GM23338 (cell line): ENCODE measurements around the gene GLYATL3. TPM values are rescaled to one million over a fixed set of nuclear protein-coding genes. Genes with fewer than 3 reads are reported as not detected.

Source experiments
- ATAC-seq: fragments of 200-7000 bp; cut with Tn5 transposase; 3 replicates; pipeline ENCODE4 v1.9.1; 2020
- DNase-seq: peaks from one replicate; pipeline ENCODE4 v3.0.0-alpha.2; 2015; ENCODE audit warnings: low spot score
- H2AFZ ChIP-seq: fragments of 200-600 bp; sonication (generic); 2 replicates; pipeline ENCODE4 v1.8.0; 2016; ENCODE audit warnings: antibody characterized with exemption, mild to moderate bottlenecking, moderate library complexity
- H3F3A ChIP-seq: fragments of 200-600 bp; sonication (generic); replicated peaks from 2 replicates; pipeline ENCODE4 v1.8.0; 2017; ENCODE audit warnings: antibody characterized with exemption, mixed run types, low read depth
- H3K27ac ChIP-seq: fragments of 200-600 bp; sonication (generic); 2 replicates; pipeline ENCODE4 v1.6.1; 2016; ENCODE audit warnings: low read depth
- H3K27me3 ChIP-seq: fragments of 200-600 bp; sonication (generic); 2 replicates; pipeline ENCODE4 v1.8.0; 2016; ENCODE audit warnings: mild to moderate bottlenecking, mixed run types, moderate library complexity; ENCODE audit not compliant: insufficient read depth
- H3K36me3 ChIP-seq: fragments of 200-600 bp; sonication (generic); 2 replicates; pipeline ENCODE4 v1.8.0; 2016; ENCODE audit warnings: mild to moderate bottlenecking; ENCODE audit not compliant: insufficient read depth
- H3K4me1 ChIP-seq: fragments of 200-600 bp; sonication (generic); 2 replicates; pipeline ENCODE4 v1.8.0; 2016; ENCODE audit warnings: mild to moderate bottlenecking, moderate library complexity; ENCODE audit not compliant: insufficient read depth
- H3K4me2 ChIP-seq: fragments of 200-600 bp; sonication (generic); 2 replicates; pipeline ENCODE4 v1.7.1; 2017; ENCODE audit warnings: mixed run types
- H3K4me3 ChIP-seq: fragments of 200-600 bp; sonication (generic); 2 replicates; pipeline ENCODE4 v1.6.1; 2016; ENCODE audit warnings: mixed run types
- H3K79me2 ChIP-seq: fragments of 200-600 bp; sonication (generic); replicated peaks from 2 replicates; pipeline ENCODE4 v1.8.0; 2017; ENCODE audit warnings: mild to moderate bottlenecking; ENCODE audit not compliant: insufficient read depth
- H3K9me2 ChIP-seq: fragments of 200-600 bp; sonication (generic); 2 replicates; pipeline ENCODE4 v1.8.0; 2017; ENCODE audit not compliant: insufficient read depth
- H4K20me1 ChIP-seq: fragments of 200-600 bp; sonication (generic); replicated peaks from 2 replicates; pipeline ENCODE4 v1.8.0; 2017; ENCODE audit warnings: mild to moderate bottlenecking; ENCODE audit not compliant: insufficient read depth
- H3K27ac Mint-ChIP-seq: 2 replicates; pipeline ENCODE4 v1.8.0; 2020; ENCODE audit warnings: inconsistent platforms, mild to moderate bottlenecking, moderate library complexity, mixed read lengths
- H3K27me3 Mint-ChIP-seq: 3 replicates; pipeline ENCODE4 v1.8.0; 2022; ENCODE audit warnings: low read depth, mild to moderate bottlenecking, moderate library complexity, mixed read lengths, inconsistent platforms; ENCODE audit not compliant: insufficient read depth, poor library complexity
- H3K36me3 Mint-ChIP-seq: 3 replicates; pipeline ENCODE4 v1.8.0; 2021; ENCODE audit warnings: low read depth, mild to moderate bottlenecking, inconsistent platforms, moderate library complexity, mixed read lengths
- H3K4me1 Mint-ChIP-seq: 3 replicates; pipeline ENCODE4 v1.8.0; 2020; ENCODE audit warnings: mild to moderate bottlenecking, inconsistent platforms, mixed read lengths
- H3K4me3 Mint-ChIP-seq: 3 replicates; pipeline ENCODE4 v1.8.0; 2021; ENCODE audit warnings: moderate library complexity, mild to moderate bottlenecking, inconsistent platforms, mixed read lengths
- H3K9me3 Mint-ChIP-seq: 3 replicates; pipeline ENCODE4 v1.8.0; 2020; ENCODE audit warnings: moderate library complexity, mild to moderate bottlenecking, inconsistent platforms, mixed read lengths
- CREB1 ChIP-seq: fragments of 250-450 bp; sonication (Bioruptor Pico); IDR thresholded peaks from 2 replicates; pipeline ENCODE4 v1.5.0; 2020; ENCODE audit warnings: low read depth, mild to moderate bottlenecking, moderate library complexity
- EZH2 ChIP-seq: fragments of 200-600 bp; sonication (generic); IDR thresholded peaks from one replicate; pipeline ENCODE4 v1.8.0; 2017; ENCODE audit warnings: antibody characterized with exemption, mild to moderate bottlenecking, low read depth; ENCODE audit not compliant: unreplicated experiment
- EZH2phosphoT487 ChIP-seq: fragments of 200-600 bp; sonication (generic); IDR thresholded peaks from one replicate; pipeline ENCODE4 v1.8.1; 2018; ENCODE audit warnings: antibody characterized with exemption; ENCODE audit not compliant: unreplicated experiment
- JUNB ChIP-seq: IDR thresholded peaks from one replicate; pipeline ENCODE4 v1.6.1; 2016; ENCODE audit warnings: antibody characterized with exemption; ENCODE audit not compliant: unreplicated experiment
- NANOG ChIP-seq: IDR thresholded peaks from 2 replicates; pipeline ENCODE4 v1.6.1; 2016; ENCODE audit warnings: antibody characterized with exemption, borderline replicate concordance
- POLR2AphosphoS5 ChIP-seq: IDR thresholded peaks from 2 replicates; pipeline ENCODE4 v1.6.1; 2016; ENCODE audit warnings: antibody characterized with exemption, low read depth
- STAT1 ChIP-seq: IDR thresholded peaks from one replicate; pipeline ENCODE4 v1.6.1; 2016; ENCODE audit warnings: antibody characterized with exemption; ENCODE audit not compliant: unreplicated experiment
- ZNF114 ChIP-seq: fragments of 250-450 bp; sonication (Bioruptor Pico); IDR thresholded peaks from 2 replicates; pipeline ENCODE4 v1.5.0; 2020; ENCODE audit warnings: mild to moderate bottlenecking, moderate library complexity
- ZNF331 ChIP-seq: fragments of 250-450 bp; sonication (Bioruptor Pico); IDR thresholded peaks from 2 replicates; pipeline ENCODE4 v1.5.0; 2020; ENCODE audit warnings: low read depth, mild to moderate bottlenecking, moderate library complexity
- polyA plus RNA-seq: library from polyadenylated mRNA; unstranded; fragments of >200 nt; fragmentation: Nextera tagmentation; extraction: Ambion mirVana; gene quantifications from 2 replicates; pipeline ENCODE4 v1.2.1, GENCODE V29; 2016
- total RNA-seq: library from RNA; depleted of rRNA; stranded (reverse); fragments of >200 nt; shearing (Covaris generic); gene quantifications from 2 replicates; pipeline ENCODE4 v1.2.3, GENCODE V29; 2014
- TF ChIP-seq, protein P1 (sequence below): IDR thresholded peaks from one replicate; pipeline ENCODE4 v1.6.1; 2018; ENCODE audit warnings: antibody characterized with exemption; ENCODE audit not compliant: unreplicated experiment
- TF ChIP-seq, protein P2 (sequence below): fragments of 250-450 bp; sonication (Bioruptor Pico); IDR thresholded peaks from 2 replicates; pipeline ENCODE4 v1.5.0; 2020; ENCODE audit warnings: mild to moderate bottlenecking, moderate library complexity
- TF ChIP-seq, protein P3 (sequence below): IDR thresholded peaks from 2 replicates; pipeline ENCODE4 v1.6.1; 2016; ENCODE audit warnings: antibody characterized with exemption
- TF ChIP-seq, protein P4 (sequence below), 2 experiments: fragments of 200-600 bp in 1 of 2; sonication (generic) in 1 of 2; conservative IDR thresholded peaks; 2 replicates each; pipeline versions ENCODE4 v1.5.1 to v1.6.1; 2016 to 2017; ENCODE audit warnings: antibody characterized with exemption in 2 of 2, low read depth in 2 of 2, mild to moderate bottlenecking in 2 of 2, moderate library complexity in 1 of 2

Gene GLYATL3
- total and polyA plus RNA-seq, 2 experiments from 2014 or later: not detected

DNA sequence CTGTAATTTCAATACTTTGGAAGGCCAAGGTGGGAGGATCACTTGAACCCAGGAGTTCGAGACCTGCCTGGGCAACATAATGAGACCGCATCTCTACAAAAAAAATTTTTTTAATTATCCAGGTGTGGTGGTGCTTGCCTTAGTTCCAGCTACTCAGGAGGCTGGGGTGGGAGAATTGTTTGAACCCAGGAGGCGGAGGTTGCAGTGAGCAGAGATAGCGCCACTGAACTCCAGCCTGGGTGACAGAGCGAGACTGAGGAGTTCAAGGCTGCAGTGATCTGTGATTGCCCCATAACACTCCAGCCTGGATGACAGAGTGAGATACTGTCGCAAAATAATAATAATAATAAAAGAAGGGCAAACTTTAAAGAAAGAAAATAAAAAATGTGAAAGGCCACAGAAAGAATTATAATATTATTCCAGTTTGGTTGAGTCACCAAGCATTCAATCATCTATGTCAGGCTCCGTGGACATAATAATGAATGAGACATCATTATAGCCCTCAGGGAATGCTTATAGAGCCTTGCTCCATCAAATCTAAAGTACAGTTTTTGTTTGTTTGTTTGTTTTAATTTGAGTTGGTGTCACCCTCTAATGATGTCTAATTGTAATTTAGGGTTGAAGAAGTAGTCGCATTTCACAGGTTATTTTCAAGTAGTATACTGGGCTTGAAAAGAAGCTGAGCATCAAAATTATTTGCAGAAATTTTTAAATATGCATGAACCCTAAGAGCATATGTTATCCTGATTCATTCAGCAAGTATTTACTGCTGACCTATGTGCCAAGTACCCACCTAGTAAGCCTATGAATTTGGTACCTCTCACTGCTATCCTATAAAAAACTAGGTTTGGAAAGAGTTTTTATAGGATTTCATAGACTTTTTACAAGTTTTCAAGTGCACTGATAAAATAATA lies 15.1 kb downstream of the GLYATL3 start:
- no peaks in the 10 kb centered on the region for H3K9me2 ChIP-seq
- H3K79me2 ChIP-seq: no peaks in the 10 kb centered on the region
- no peaks in the 10 kb centered on the region for H3K36me3 Mint-ChIP-seq
- H2AFZ ChIP-seq: no peak overlapping the region
- no peaks in the 10 kb centered on the region for H3F3A ChIP-seq
- H3K27me3 Mint-ChIP-seq: peaks cover 2% of the 10 kb centered on the region
- H3K9me3 Mint-ChIP-seq: no peaks in the 10 kb centered on the region
- H3K4me2 ChIP-seq: no peak overlapping the region
- peaks cover 4% of the 10 kb centered on the region for H3K4me1 ChIP-seq
- no peak for ATAC-seq
- DNase-seq: no peak
- no peaks in the 10 kb centered on the region for H3K36me3 ChIP-seq
- TF ChIP-seq EZH2 (no peak), JUNB (no peak), CREB1 (no peak), NANOG (no peak), STAT1 (no peak), ZNF114 (CRISPR knock-in tag) (no peak), POLR2AphosphoS5 (no peak), EZH2phosphoT487 (no peak), ZNF331 (no peak)
- TF ChIP-seq, protein P1, sequence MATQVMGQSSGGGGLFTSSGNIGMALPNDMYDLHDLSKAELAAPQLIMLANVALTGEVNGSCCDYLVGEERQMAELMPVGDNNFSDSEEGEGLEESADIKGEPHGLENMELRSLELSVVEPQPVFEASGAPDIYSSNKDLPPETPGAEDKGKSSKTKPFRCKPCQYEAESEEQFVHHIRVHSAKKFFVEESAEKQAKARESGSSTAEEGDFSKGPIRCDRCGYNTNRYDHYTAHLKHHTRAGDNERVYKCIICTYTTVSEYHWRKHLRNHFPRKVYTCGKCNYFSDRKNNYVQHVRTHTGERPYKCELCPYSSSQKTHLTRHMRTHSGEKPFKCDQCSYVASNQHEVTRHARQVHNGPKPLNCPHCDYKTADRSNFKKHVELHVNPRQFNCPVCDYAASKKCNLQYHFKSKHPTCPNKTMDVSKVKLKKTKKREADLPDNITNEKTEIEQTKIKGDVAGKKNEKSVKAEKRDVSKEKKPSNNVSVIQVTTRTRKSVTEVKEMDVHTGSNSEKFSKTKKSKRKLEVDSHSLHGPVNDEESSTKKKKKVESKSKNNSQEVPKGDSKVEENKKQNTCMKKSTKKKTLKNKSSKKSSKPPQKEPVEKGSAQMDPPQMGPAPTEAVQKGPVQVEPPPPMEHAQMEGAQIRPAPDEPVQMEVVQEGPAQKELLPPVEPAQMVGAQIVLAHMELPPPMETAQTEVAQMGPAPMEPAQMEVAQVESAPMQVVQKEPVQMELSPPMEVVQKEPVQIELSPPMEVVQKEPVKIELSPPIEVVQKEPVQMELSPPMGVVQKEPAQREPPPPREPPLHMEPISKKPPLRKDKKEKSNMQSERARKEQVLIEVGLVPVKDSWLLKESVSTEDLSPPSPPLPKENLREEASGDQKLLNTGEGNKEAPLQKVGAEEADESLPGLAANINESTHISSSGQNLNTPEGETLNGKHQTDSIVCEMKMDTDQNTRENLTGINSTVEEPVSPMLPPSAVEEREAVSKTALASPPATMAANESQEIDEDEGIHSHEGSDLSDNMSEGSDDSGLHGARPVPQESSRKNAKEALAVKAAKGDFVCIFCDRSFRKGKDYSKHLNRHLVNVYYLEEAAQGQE: no peak
- TF ChIP-seq, protein P2, sequence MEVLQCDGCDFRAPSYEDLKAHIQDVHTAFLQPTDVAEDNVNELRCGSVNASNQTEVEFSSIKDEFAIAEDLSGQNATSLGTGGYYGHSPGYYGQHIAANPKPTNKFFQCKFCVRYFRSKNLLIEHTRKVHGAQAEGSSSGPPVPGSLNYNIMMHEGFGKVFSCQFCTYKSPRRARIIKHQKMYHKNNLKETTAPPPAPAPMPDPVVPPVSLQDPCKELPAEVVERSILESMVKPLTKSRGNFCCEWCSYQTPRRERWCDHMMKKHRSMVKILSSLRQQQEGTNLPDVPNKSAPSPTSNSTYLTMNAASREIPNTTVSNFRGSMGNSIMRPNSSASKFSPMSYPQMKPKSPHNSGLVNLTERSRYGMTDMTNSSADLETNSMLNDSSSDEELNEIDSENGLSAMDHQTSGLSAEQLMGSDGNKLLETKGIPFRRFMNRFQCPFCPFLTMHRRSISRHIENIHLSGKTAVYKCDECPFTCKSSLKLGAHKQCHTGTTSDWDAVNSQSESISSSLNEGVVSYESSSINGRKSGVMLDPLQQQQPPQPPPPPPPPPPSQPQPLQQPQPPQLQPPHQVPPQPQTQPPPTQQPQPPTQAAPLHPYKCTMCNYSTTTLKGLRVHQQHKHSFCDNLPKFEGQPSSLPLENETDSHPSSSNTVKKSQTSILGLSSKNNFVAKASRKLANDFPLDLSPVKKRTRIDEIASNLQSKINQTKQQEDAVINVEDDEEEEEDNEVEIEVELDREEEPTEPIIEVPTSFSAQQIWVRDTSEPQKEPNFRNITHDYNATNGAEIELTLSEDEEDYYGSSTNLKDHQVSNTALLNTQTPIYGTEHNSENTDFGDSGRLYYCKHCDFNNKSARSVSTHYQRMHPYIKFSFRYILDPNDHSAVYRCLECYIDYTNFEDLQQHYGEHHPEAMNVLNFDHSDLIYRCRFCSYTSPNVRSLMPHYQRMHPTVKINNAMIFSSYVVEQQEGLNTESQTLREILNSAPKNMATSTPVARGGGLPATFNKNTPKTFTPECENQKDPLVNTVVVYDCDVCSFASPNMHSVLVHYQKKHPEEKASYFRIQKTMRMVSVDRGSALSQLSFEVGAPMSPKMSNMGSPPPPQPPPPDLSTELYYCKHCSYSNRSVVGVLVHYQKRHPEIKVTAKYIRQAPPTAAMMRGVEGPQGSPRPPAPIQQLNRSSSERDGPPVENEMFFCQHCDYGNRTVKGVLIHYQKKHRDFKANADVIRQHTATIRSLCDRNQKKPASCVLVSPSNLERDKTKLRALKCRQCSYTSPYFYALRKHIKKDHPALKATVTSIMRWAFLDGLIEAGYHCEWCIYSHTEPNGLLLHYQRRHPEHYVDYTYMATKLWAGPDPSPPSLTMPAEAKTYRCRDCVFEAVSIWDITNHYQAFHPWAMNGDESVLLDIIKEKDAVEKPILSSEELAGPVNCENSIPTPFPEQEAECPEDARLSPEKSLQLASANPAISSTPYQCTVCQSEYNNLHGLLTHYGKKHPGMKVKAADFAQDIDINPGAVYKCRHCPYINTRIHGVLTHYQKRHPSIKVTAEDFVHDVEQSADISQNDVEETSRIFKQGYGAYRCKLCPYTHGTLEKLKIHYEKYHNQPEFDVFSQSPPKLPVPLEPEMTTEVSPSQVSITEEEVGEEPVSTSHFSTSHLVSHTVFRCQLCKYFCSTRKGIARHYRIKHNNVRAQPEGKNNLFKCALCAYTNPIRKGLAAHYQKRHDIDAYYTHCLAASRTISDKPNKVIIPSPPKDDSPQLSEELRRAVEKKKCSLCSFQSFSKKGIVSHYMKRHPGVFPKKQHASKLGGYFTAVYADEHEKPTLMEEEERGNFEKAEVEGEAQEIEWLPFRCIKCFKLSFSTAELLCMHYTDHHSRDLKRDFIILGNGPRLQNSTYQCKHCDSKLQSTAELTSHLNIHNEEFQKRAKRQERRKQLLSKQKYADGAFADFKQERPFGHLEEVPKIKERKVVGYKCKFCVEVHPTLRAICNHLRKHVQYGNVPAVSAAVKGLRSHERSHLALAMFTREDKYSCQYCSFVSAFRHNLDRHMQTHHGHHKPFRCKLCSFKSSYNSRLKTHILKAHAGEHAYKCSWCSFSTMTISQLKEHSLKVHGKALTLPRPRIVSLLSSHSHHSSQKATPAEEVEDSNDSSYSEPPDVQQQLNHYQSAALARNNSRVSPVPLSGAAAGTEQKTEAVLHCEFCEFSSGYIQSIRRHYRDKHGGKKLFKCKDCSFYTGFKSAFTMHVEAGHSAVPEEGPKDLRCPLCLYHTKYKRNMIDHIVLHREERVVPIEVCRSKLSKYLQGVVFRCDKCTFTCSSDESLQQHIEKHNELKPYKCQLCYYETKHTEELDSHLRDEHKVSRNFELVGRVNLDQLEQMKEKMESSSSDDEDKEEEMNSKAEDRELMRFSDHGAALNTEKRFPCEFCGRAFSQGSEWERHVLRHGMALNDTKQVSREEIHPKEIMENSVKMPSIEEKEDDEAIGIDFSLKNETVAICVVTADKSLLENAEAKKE (CRISPR knock-in tag): no peak
- TF ChIP-seq, protein P3, sequence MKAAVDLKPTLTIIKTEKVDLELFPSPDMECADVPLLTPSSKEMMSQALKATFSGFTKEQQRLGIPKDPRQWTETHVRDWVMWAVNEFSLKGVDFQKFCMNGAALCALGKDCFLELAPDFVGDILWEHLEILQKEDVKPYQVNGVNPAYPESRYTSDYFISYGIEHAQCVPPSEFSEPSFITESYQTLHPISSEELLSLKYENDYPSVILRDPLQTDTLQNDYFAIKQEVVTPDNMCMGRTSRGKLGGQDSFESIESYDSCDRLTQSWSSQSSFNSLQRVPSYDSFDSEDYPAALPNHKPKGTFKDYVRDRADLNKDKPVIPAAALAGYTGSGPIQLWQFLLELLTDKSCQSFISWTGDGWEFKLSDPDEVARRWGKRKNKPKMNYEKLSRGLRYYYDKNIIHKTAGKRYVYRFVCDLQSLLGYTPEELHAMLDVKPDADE: no peak
- TF ChIP-seq, protein P4, sequence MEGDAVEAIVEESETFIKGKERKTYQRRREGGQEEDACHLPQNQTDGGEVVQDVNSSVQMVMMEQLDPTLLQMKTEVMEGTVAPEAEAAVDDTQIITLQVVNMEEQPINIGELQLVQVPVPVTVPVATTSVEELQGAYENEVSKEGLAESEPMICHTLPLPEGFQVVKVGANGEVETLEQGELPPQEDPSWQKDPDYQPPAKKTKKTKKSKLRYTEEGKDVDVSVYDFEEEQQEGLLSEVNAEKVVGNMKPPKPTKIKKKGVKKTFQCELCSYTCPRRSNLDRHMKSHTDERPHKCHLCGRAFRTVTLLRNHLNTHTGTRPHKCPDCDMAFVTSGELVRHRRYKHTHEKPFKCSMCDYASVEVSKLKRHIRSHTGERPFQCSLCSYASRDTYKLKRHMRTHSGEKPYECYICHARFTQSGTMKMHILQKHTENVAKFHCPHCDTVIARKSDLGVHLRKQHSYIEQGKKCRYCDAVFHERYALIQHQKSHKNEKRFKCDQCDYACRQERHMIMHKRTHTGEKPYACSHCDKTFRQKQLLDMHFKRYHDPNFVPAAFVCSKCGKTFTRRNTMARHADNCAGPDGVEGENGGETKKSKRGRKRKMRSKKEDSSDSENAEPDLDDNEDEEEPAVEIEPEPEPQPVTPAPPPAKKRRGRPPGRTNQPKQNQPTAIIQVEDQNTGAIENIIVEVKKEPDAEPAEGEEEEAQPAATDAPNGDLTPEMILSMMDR (conservative IDR thresholded peaks at IDR 0.05; ENCODE audit: low read depth in 2 of 2): no peak
- H4K20me1 ChIP-seq: no peaks in the 10 kb centered on the region
- no peak overlapping the region for H3K27ac Mint-ChIP-seq
- no peaks in the 10 kb centered on the region for H3K27me3 ChIP-seq
- peaks cover 11% of the 10 kb centered on the region; the same call in 2 of the 3 replicates for H3K4me1 Mint-ChIP-seq
- no peak overlapping the region for H3K4me3 Mint-ChIP-seq
- no peak overlapping the region for H3K27ac ChIP-seq
- H3K4me3 ChIP-seq: no peak overlapping the region
